ENCODE data around the gene MXRA8.

Gene MXRA8

GRCh38 chr1:1306070-1306660 is 52.2 kb downstream of the MXRA8 start:
- no peak for DNase-seq (ENCODE audit: low read depth)

- peak; percentile 62 for DNase-seq (ENCODE audit: low read depth)
Measured at GRCh38 chr1:1305300-1306069, 52.9 kb downstream of the MXRA8 start.

- DNase-seq (ENCODE audit: low read depth): no peak
Measured at GRCh38 chr1:1304331-1305299, 53.7 kb downstream of the MXRA8 start.

GRCh38 chr1:1303736-1304135 is 54.6 kb downstream of the MXRA8 start:
- no peak for DNase-seq (ENCODE audit: low read depth)

GRCh38 chr1:1302951-1303509 is 55.3 kb downstream of the MXRA8 start:
- DNase-seq (ENCODE audit: low read depth): no peak
